Measurements from ENCODE around the gene RTF1. TPM values are rescaled to one million over a fixed set of nuclear protein-coding genes. Genes with fewer than 3 reads are reported as not detected.

Gene RTF1
- total and polyA plus RNA-seq, 2 donors (not counting 3 experiments of a cell fraction or from before 2014, with no cell fraction given) = 19.2 to 40.6 TPM

DNA sequence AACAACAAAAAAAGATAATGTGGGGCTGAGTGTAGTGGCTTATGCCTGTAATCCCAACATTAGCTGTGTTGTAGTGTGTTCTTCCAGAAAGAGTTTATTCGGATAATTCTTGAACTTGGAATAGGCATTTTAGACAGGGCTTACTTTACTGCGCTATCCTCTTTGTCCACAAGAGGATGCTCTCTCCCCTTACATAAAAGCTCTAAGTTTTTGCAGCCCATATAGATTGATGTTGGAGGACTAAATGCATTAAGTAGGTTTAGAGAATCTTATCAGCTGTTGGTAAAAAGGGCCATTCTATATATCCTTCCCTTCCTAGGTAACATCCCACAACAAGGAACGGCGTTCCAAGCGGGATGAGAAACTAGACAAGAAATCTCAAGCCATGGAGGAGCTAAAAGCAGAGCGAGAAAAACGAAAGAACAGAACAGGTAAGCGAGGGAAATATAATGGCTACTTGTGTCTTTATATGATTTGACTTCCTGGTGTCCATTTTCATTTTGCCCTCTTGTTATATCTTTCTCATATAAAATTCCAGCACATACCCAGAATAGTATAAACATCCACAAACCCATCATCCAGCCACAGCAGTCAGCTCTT, 49.0 kb downstream of the RTF1 start:
- dilution Hi-C loops (cut with MboI; ENCODE audit: extremely low pct_ligation_motif_present, low sequenced_read_pairs) (no loop called here), intact Hi-C loops (cut with micrococcal nuclease) (loop anchor here (1.0 to 10.0 kb wide), 5 partner anchors 91 to 345 kb away; partner anchors contain the start of genes MAPKBP1 and TYRO3)
- Histone ChIP-seq H3K79me2 (ENCODE audit: control insufficient read depth, insufficient read depth, low read length) (no peaks in the 10 kb centered on the region), H4K20me1 (replicated peaks; ENCODE audit: control insufficient read depth, extremely low read depth, insufficient read depth, low read length) (no peaks in the 10 kb centered on the region), H3K4me3 (replicated peaks in 1 of 3; ENCODE audit: insufficient read depth in 1 of 3, low read depth in 1 of 3, low read length in 3 of 3) (no peak overlapping the region), H3K9ac (replicated peaks; ENCODE audit: extremely low read depth, insufficient read depth, low read length) (no peak overlapping the region), H3K27me3 (ENCODE audit: control insufficient read depth in 2 of 2, insufficient read depth in 2 of 2, low read length in 2 of 2) (no peaks in the 10 kb centered on the region), H3K36me3 (ENCODE audit: control insufficient read depth in 2 of 2, extremely low read depth in 1 of 2, insufficient read depth in 2 of 2, low read length in 2 of 2) (peaks cover 10 to 12% of the 10 kb centered on the region in 2 experiments), H2AFZ (ENCODE audit: low read depth, low read length) (no peak overlapping the region), H3K9me1 (replicated peaks; ENCODE audit: control insufficient read depth, extremely low read depth, insufficient read depth, low read length) (no peaks in the 10 kb centered on the region), H3K4me1 (ENCODE audit: control insufficient read depth, extremely low read depth, insufficient read depth, low read length) (peaks cover 5% of the 10 kb centered on the region), H3K27ac (ENCODE audit: insufficient read depth, low read depth, low read length) (no peak overlapping the region), H3K9me3 (replicated peaks; ENCODE audit: control insufficient read depth, insufficient read depth, low read length) (no peaks in the 10 kb centered on the region), H3K4me2 (ENCODE audit: insufficient read depth, low read length) (no peak overlapping the region)
- no peak for TF ChIP-seq FOS (IDR thresholded peaks at IDR 0.05; ENCODE audit: borderline replicate concordance, insufficient read depth, low read length)
- no peak for TF ChIP-seq MYC (IDR thresholded peaks at IDR 0.05; ENCODE audit: low read depth, low read length)
- TF ChIP-seq, protein P1, sequence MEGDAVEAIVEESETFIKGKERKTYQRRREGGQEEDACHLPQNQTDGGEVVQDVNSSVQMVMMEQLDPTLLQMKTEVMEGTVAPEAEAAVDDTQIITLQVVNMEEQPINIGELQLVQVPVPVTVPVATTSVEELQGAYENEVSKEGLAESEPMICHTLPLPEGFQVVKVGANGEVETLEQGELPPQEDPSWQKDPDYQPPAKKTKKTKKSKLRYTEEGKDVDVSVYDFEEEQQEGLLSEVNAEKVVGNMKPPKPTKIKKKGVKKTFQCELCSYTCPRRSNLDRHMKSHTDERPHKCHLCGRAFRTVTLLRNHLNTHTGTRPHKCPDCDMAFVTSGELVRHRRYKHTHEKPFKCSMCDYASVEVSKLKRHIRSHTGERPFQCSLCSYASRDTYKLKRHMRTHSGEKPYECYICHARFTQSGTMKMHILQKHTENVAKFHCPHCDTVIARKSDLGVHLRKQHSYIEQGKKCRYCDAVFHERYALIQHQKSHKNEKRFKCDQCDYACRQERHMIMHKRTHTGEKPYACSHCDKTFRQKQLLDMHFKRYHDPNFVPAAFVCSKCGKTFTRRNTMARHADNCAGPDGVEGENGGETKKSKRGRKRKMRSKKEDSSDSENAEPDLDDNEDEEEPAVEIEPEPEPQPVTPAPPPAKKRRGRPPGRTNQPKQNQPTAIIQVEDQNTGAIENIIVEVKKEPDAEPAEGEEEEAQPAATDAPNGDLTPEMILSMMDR (IDR thresholded peaks at IDR 0.05; ENCODE audit: extremely low read depth in 1 of 2, insufficient read depth in 1 of 2, low read depth in 1 of 2, low read length in 2 of 2) = peak; percentile 79 to 89
- FAIRE-seq (peak; percentile 94), DNase-seq (ENCODE audit: low read depth, low spot score) (peak; percentile 75)
- no TSS peak for BruUV-seq (replicated peaks)
- ChIA-PET POLR2A (no interaction called here), CTCF (interaction anchor here (0.5 to 2.5 kb wide), 71 partner anchors 8 to 562 kb away, joined by 3 to 37 read pairs (median 4); partner anchors contain the start of genes ITPKA, LTK, MAPKBP1 and MGA)

DNA sequence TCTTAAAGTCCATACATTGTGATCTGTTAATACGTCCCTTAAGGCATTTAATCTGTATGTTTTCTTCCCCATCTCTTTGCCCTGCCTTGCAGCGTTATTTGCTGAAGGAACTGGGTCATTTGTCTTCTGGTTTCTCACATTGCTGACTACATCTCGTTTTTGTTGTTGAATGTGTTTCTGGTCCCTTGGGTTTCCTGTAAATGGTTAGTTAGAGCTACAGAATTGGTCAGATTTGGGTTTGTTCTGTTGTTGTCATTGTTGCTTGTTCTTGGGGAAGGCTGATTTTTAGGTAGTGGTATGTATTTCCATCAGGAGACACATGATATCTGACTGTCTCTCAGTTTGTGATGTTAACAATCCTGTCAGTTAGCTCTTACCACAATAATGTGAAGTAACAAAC, 49.8 kb downstream of the RTF1 start:
- DNase-seq (ENCODE audit: low read depth, low spot score) (no peak), FAIRE-seq (no peak)
- Histone ChIP-seq H3K27me3 (ENCODE audit: control insufficient read depth in 2 of 2, insufficient read depth in 2 of 2, low read length in 2 of 2) (no peaks in the 10 kb centered on the region), H4K20me1 (replicated peaks; ENCODE audit: control insufficient read depth, extremely low read depth, insufficient read depth, low read length) (no peaks in the 10 kb centered on the region), H3K4me1 (ENCODE audit: control insufficient read depth, extremely low read depth, insufficient read depth, low read length) (peaks cover 5% of the 10 kb centered on the region), H3K4me2 (ENCODE audit: insufficient read depth, low read length) (no peak overlapping the region), H3K4me3 (replicated peaks in 1 of 3; ENCODE audit: insufficient read depth in 1 of 3, low read depth in 1 of 3, low read length in 3 of 3) (no peak overlapping the region), H2AFZ (ENCODE audit: low read depth, low read length) (no peak overlapping the region), H3K9me3 (replicated peaks; ENCODE audit: control insufficient read depth, insufficient read depth, low read length) (no peaks in the 10 kb centered on the region), H3K36me3 (ENCODE audit: control insufficient read depth in 2 of 2, extremely low read depth in 1 of 2, insufficient read depth in 2 of 2, low read length in 2 of 2) (peaks cover 10 to 16% of the 10 kb centered on the region in 2 experiments), H3K79me2 (ENCODE audit: control insufficient read depth, insufficient read depth, low read length) (no peaks in the 10 kb centered on the region), H3K9ac (replicated peaks; ENCODE audit: extremely low read depth, insufficient read depth, low read length) (no peak overlapping the region), H3K9me1 (replicated peaks; ENCODE audit: control insufficient read depth, extremely low read depth, insufficient read depth, low read length) (no peaks in the 10 kb centered on the region), H3K27ac (ENCODE audit: insufficient read depth, low read depth, low read length) (no peak overlapping the region)
- intact Hi-C loops (cut with micrococcal nuclease) = loop anchor here (1.0 to 10.0 kb wide), 5 partner anchors 91 to 344 kb away; partner anchors contain the start of genes MAPKBP1 and TYRO3
- no TSS peak for BruUV-seq (replicated peaks)
- ChIA-PET POLR2A (no interaction called here), CTCF (interaction anchor here (0.8 to 2.5 kb wide), 35 partner anchors 10 to 347 kb away, joined by 3 to 37 read pairs (median 6); partner anchors contain the start of genes ITPKA, LTK, MAPKBP1 and RPAP1)
- no peak for TF ChIP-seq MYC (IDR thresholded peaks at IDR 0.05; ENCODE audit: low read depth, low read length)
- TF ChIP-seq JUN (IDR thresholded peaks at IDR 0.05; ENCODE audit: borderline replicate concordance, insufficient read depth, insufficient read length, low read depth) = no peak
- TF ChIP-seq, protein P2, sequence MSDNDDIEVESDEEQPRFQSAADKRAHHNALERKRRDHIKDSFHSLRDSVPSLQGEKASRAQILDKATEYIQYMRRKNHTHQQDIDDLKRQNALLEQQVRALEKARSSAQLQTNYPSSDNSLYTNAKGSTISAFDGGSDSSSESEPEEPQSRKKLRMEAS (IDR thresholded peaks at IDR 0.05; ENCODE audit: insufficient read depth, insufficient read length) = no peak
- no peak for TF ChIP-seq POLR2A (IDR thresholded peaks at IDR 0.05; ENCODE audit: low read depth, low read length)
- TF ChIP-seq FOS (IDR thresholded peaks at IDR 0.05; ENCODE audit: borderline replicate concordance, insufficient read depth, low read length) = no peak
- no peak for TF ChIP-seq EZH2 (IDR thresholded peaks at IDR 0.05; ENCODE audit: borderline replicate concordance, low read depth, low read length, severe bottlenecking)
- TF ChIP-seq POLR2AphosphoS5 (IDR thresholded peaks at IDR 0.05; ENCODE audit: insufficient read depth, low read depth, low read length) = no peak
- TF ChIP-seq, protein P1 (IDR thresholded peaks at IDR 0.05; ENCODE audit: extremely low read depth in 1 of 2, insufficient read depth in 1 of 2, low read depth in 1 of 2, low read length in 2 of 2) = no peak
- no peak for TF ChIP-seq GATA2 (IDR thresholded peaks at IDR 0.05; ENCODE audit: insufficient read depth, insufficient read length, low read depth, low read length)
- dilution Hi-C loops (cut with MboI; ENCODE audit: extremely low pct_ligation_motif_present, low sequenced_read_pairs) = no loop called here

Data from endothelial cell of umbilical vein (primary cell).